Mesenchymal stem cell (in vitro differentiated cells and primary cell): ENCODE results near the gene SLC39A3.

Experiments used
- DNase-seq: peaks from one replicate; pipeline ENCODE4 v3.0.0-alpha.2; 2013
- H2AFZ ChIP-seq: one replicate; pipeline ENCODE4 v1.6.1; 2013; ENCODE audit warnings: low read depth, mild to moderate bottlenecking, control low read depth, inconsistent platforms, low read length, moderate library complexity
- H2AK5ac ChIP-seq: 2 replicates; pipeline ENCODE4 v1.6.1; 2013; ENCODE audit warnings: low read length, moderate library complexity, mild to moderate bottlenecking, inconsistent platforms; ENCODE audit not compliant: severe bottlenecking
- H2BK120ac ChIP-seq: one replicate; pipeline ENCODE4 v1.6.1; 2013; ENCODE audit warnings: low read depth, mild to moderate bottlenecking, inconsistent platforms, low read length, moderate library complexity
- H2BK12ac ChIP-seq, 2 experiments: one replicate each; pipeline ENCODE4 v1.6.1; 2013; ENCODE audit warnings: inconsistent platforms in 2 of 2, low read length in 2 of 2, mild to moderate bottlenecking in 2 of 2, moderate library complexity in 2 of 2, control low read depth in 1 of 2
- H2BK15ac ChIP-seq: one replicate; pipeline ENCODE4 v1.6.1; 2013; ENCODE audit warnings: mild to moderate bottlenecking, low read depth, inconsistent platforms; ENCODE audit not compliant: poor library complexity, severe bottlenecking
- H2BK5ac ChIP-seq: 2 replicates; pipeline ENCODE4 v1.6.1; 2013; ENCODE audit warnings: low read depth, mild to moderate bottlenecking, low read length, control low read depth, inconsistent platforms; ENCODE audit not compliant: poor library complexity, severe bottlenecking
- H3K14ac ChIP-seq, 2 experiments: one replicate each; pipeline ENCODE4 v1.6.1; 2013; ENCODE audit warnings: inconsistent platforms in 2 of 2, low read length in 2 of 2, control low read depth in 1 of 2, mild to moderate bottlenecking in 1 of 2, moderate library complexity in 1 of 2
- H3K18ac ChIP-seq, 2 experiments: one replicate each; pipeline ENCODE4 v1.6.1; 2013; ENCODE audit warnings: inconsistent platforms in 2 of 2, low read length in 2 of 2, control low read depth in 1 of 2, low read depth in 1 of 2, mild to moderate bottlenecking in 1 of 2
- H3K23ac ChIP-seq, 2 experiments: one replicate each; pipeline ENCODE4 v1.6.1; 2013; ENCODE audit warnings: inconsistent platforms in 2 of 2, low read length in 2 of 2, mild to moderate bottlenecking in 2 of 2, moderate library complexity in 2 of 2, control low read depth in 1 of 2
- H3K27ac ChIP-seq: 2 replicates; pipeline ENCODE4 v1.5.1; 2013; ENCODE audit warnings: mild to moderate bottlenecking, moderate library complexity, low read length, control low read depth, inconsistent platforms; ENCODE audit not compliant: poor library complexity, severe bottlenecking
- H3K27me3 ChIP-seq, 2 experiments: 2 replicates each; pipeline versions ENCODE4 v1.6.1 to v1.7.0; 2013; ENCODE audit warnings: low read length in 2 of 2, mild to moderate bottlenecking in 2 of 2, moderate library complexity in 2 of 2, control low read depth in 1 of 2, inconsistent platforms in 1 of 2; ENCODE audit not compliant: control insufficient read depth in 1 of 2, insufficient read depth in 1 of 2
- H3K36me3 ChIP-seq, 2 experiments: 2 replicates each; pipeline versions ENCODE4 v1.6.1 to v1.7.0; 2013; ENCODE audit warnings: low read length in 2 of 2, control low read depth in 1 of 2, inconsistent platforms in 1 of 2, low read depth in 1 of 2, mild to moderate bottlenecking in 1 of 2; ENCODE audit not compliant: insufficient read depth in 2 of 2, control insufficient read depth in 1 of 2
- H3K4ac ChIP-seq, 2 experiments: one replicate each; pipeline ENCODE4 v1.6.1; 2013; ENCODE audit warnings: inconsistent platforms in 2 of 2, low read length in 2 of 2, mild to moderate bottlenecking in 2 of 2, moderate library complexity in 2 of 2, control low read depth in 1 of 2, low read depth in 1 of 2
- H3K4me1 ChIP-seq: 2 replicates; pipeline ENCODE4 v1.6.1; 2013; ENCODE audit warnings: low read depth, low read length, control low read depth; ENCODE audit not compliant: control insufficient read depth, insufficient read depth
- H3K4me2 ChIP-seq: 2 replicates; pipeline ENCODE4 v1.6.1; 2013; ENCODE audit warnings: low read length, mild to moderate bottlenecking, inconsistent platforms; ENCODE audit not compliant: poor library complexity, severe bottlenecking
- H3K4me3 ChIP-seq, 2 experiments: 2 replicates each; pipeline versions ENCODE4 v1.5.1 to v1.7.0; 2013; ENCODE audit warnings: low read length in 2 of 2, mild to moderate bottlenecking in 2 of 2, control low read depth in 1 of 2, low read depth in 1 of 2; ENCODE audit not compliant: insufficient read depth in 1 of 2
- H3K79me1 ChIP-seq: replicated peaks from 2 replicates; pipeline ENCODE4 v1.6.1; 2013; ENCODE audit warnings: mild to moderate bottlenecking, control low read depth, low read length, inconsistent platforms; ENCODE audit not compliant: poor library complexity, severe bottlenecking
- H3K9ac ChIP-seq: 2 replicates; pipeline ENCODE4 v1.7.0; 2013; ENCODE audit warnings: mild to moderate bottlenecking, low read length, moderate library complexity
- H3K9me3 ChIP-seq: 2 replicates; pipeline ENCODE4 v1.7.0; 2013; ENCODE audit warnings: mild to moderate bottlenecking, low read length; ENCODE audit not compliant: control insufficient read depth
- H4K8ac ChIP-seq: one replicate; pipeline ENCODE4 v1.6.1; 2013; ENCODE audit warnings: inconsistent platforms, mild to moderate bottlenecking, low read length, moderate library complexity
- H4K91ac ChIP-seq: one replicate; pipeline ENCODE4 v1.6.1; 2013; ENCODE audit warnings: mild to moderate bottlenecking, low read length, inconsistent platforms
- WGBS: methylation state at CpG from one replicate; pipeline ENCODE4 v1.1.7; 2013; ENCODE audit warnings: mixed read lengths; 5-methylcytosine and 5-hydroxymethylcytosine counted together

The SLC39A3 gene

GRCh38 chr19:2764945-2765344 lies 25.1 kb upstream of the SLC39A3 start:
- Histone ChIP-seq H2AFZ (no peak overlapping the region), H4K91ac (no peak overlapping the region), H3K18ac (no peak overlapping the region), H3K23ac (no peak overlapping the region), H3K9me3 (no peaks in the 10 kb centered on the region), H3K27me3 (no peaks in the 10 kb centered on the region), H3K4me2 (no peak overlapping the region), H3K27ac (no peak overlapping the region), H2BK5ac (no peak overlapping the region), H3K36me3 (peaks cover 70 to 94% of the 10 kb centered on the region in 2 experiments), H2BK15ac (no peak overlapping the region), H3K14ac (no peak overlapping the region), H4K8ac (no peak overlapping the region), H3K4me3 (no peak overlapping the region), H3K4me1 (no peaks in the 10 kb centered on the region), H3K9ac (no peak overlapping the region), H3K79me1 (peaks cover 72% of the 10 kb centered on the region), H2BK120ac (no peak overlapping the region), H2BK12ac (no peak overlapping the region), H2AK5ac (no peak overlapping the region), H3K4ac (no peak overlapping the region)
- DNase-seq: no peak
- 97% methylated on average over 21 of the region's 21 CpGs for WGBS

GRCh38 chr19:2763687-2764086 lies 23.9 kb upstream of the SLC39A3 start:
- no peaks in the 10 kb centered on the region for H3K9me3 ChIP-seq

GRCh38 chr19:2762783-2763496 lies 23.1 kb upstream of the SLC39A3 start:
- Histone ChIP-seq H3K27ac (no peak overlapping the region), H3K9me3 (no peaks in the 10 kb centered on the region), H2BK12ac (no peak overlapping the region), H3K4me2 (no peak overlapping the region), H3K23ac (no peak overlapping the region), H3K18ac (no peak overlapping the region), H3K9ac (no peak overlapping the region), H2BK15ac (no peak overlapping the region), H3K4me3 (no peak overlapping the region), H2BK5ac (no peak overlapping the region), H3K27me3 (no peaks in the 10 kb centered on the region), H3K4me1 (no peaks in the 10 kb centered on the region), H3K36me3 (peaks cover 79 to 94% of the 10 kb centered on the region in 2 experiments), H4K91ac (no peak overlapping the region), H4K8ac (peak overlapping the region; percentile 2), H2AK5ac (no peak overlapping the region), H3K4ac (no peak overlapping the region), H2AFZ (no peak overlapping the region), H2BK120ac (no peak overlapping the region), H3K14ac (no peak overlapping the region), H3K79me1 (peaks cover 65% of the 10 kb centered on the region)
- no peak for DNase-seq
- 98% methylated on average over 23 of the region's 23 CpGs for WGBS

More at GRCh38 chr19:2763687-2764086, 23.9 kb upstream of the SLC39A3 start:
- H3K18ac ChIP-seq: no peak overlapping the region
- H3K4ac ChIP-seq: no peak overlapping the region
- no peak overlapping the region for H2AFZ ChIP-seq
- no peak overlapping the region for H2AK5ac ChIP-seq
- H3K27me3 ChIP-seq: no peaks in the 10 kb centered on the region
- H3K23ac ChIP-seq: no peak overlapping the region
- no peak overlapping the region for H4K8ac ChIP-seq
- no peak overlapping the region for H3K4me2 ChIP-seq
- H3K4me3 ChIP-seq: no peak overlapping the region
- H2BK15ac ChIP-seq: no peak overlapping the region
- H3K14ac ChIP-seq: no peak overlapping the region
- no peak overlapping the region for H2BK5ac ChIP-seq
- no peaks in the 10 kb centered on the region for H3K4me1 ChIP-seq
- no peak overlapping the region for H4K91ac ChIP-seq
- no peak overlapping the region for H2BK12ac ChIP-seq
- peaks cover 70% of the 10 kb centered on the region for H3K79me1 ChIP-seq
- DNase-seq: no peak
- H2BK120ac ChIP-seq: no peak overlapping the region
- over 99% methylated on average over 11 of the region's 12 CpGs for WGBS
- H3K36me3 ChIP-seq: peaks cover 79 to 94% of the 10 kb centered on the region in 2 experiments
- H3K27ac ChIP-seq: no peak overlapping the region
- H3K9ac ChIP-seq: no peak overlapping the region

DNA sequence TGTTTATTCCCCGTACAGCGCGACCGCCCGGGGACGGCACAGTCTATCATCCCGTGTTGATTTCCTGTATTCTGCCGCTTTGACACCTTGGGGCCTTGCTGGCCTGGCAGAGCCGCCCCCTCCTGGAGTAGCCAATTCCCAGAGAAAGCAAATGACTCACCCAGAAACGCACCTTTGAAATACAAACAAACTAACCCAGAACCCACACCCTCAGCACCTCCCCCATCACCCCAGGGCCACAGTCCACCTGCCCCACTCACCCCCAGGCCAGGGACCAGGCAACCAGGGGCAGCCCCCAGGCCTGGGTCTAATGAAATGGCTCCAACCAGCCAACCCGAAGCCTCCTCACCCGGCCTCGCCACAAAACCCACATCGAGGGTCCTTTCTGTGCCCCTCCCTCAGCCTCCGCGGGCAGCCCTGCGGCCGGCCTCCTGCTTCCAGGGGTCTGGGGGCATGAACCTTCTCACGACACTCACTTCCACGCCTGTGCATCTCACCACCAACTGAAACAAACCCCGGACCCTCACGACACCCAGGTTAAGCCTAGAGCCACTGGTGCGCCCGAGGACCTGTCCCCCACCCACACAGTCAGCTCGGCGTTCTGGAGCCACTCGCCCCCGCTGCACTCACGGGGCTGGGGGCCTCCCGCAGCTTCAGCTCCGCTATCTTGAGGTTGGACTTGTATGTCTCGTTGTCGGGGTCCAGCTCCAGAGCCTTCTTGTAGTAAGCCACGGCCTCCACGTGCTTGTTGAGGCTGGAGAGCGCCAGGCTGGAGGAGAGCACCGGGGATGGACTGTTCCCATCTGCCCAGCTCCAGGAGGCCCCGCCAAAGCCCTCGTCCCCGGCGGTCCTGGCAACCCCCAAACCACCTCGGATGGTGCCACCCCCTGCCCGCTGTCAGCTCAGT lies 22.3 kb upstream of the SLC39A3 start:
- Histone ChIP-seq H3K18ac (no peak overlapping the region), H3K23ac (no peak overlapping the region), H2BK120ac (no peak overlapping the region), H4K8ac (no peak overlapping the region), H4K91ac (no peak overlapping the region), H2AFZ (no peak overlapping the region), H3K27ac (no peak overlapping the region), H2BK5ac (no peak overlapping the region), H2AK5ac (no peak overlapping the region), H3K36me3 (peaks cover 82 to 94% of the 10 kb centered on the region in 2 experiments), H3K79me1 (peaks cover 65% of the 10 kb centered on the region), H3K4me3 (peak overlapping the region in 1 of 2 experiments; percentile 7), H3K9me3 (no peaks in the 10 kb centered on the region), H3K9ac (no peak overlapping the region), H3K4me1 (no peaks in the 10 kb centered on the region), H3K4me2 (no peak overlapping the region), H2BK15ac (no peak overlapping the region), H3K4ac (no peak overlapping the region), H3K14ac (no peak overlapping the region), H3K27me3 (no peaks in the 10 kb centered on the region), H2BK12ac (no peak overlapping the region)
- DNase-seq: no peak
- 94% methylated on average over 43 of the region's 43 CpGs for WGBS
